ENCODE measurements around the gene EMP2. TPM values are rescaled to one million over a fixed set of nuclear protein-coding genes. Genes with fewer than 3 reads are reported as not detected.

The EMP2 gene
- total RNA-seq (2014; rRNA removed; shearing (Covaris generic)) (not detected in 2 replicates), total RNA-seq (2022) (not detected in 2 replicates), Bru-seq, nascent RNA (percentile 3 among the genes with signal in this experiment), BruChase-seq, experiment 1, labeled RNA remaining after a 6-hour chase (percentile 11 among the genes with signal in this experiment), BruChase-seq, experiment 2, labeled RNA remaining after a 2-hour chase (percentile 13 among the genes with signal in this experiment)
- long read RNA-seq = 0 reads

- no TSS peak for BruUV-seq (replicated peaks)
These were observed at the start of gene EMP2 for GRCh38 chr16:10579965-10580882. Gene EMP2 (minus strand): TSS chr16:10580598. CDS start chr16:10547617, 32,981 bp downstream.

GRCh38 chr16:10629592-10629963 lies 49.2 kb upstream of the EMP2 start:
- intact Hi-C loops (cut with micrococcal nuclease; ENCODE audit: unreplicated experiment) = no loop called here
- DNase-seq (ENCODE audit: low spot score) = no peak
- TF ChIP-seq EZH2phosphoT487 (IDR thresholded peaks at IDR 0.05; ENCODE audit: borderline replicate concordance, low read depth, low read length) = no peak
- no peak for TF ChIP-seq CTCF (conservative IDR thresholded peaks at IDR 0.05; ENCODE audit: low read length)
- H3K27ac ChIP-seq (ENCODE audit: low read depth, low read length, poor library complexity, severe bottlenecking) = no peak overlapping the region
- no TSS peak for BruUV-seq (replicated peaks)
- no peak overlapping the region for H3K4me2 ChIP-seq (ENCODE audit: low read length)
- no peaks in the 10 kb centered on the region for H3K9me3 ChIP-seq (ENCODE audit: low read length)
- H3K9me2 ChIP-seq (ENCODE audit: insufficient read depth, low read length) = no peaks in the 10 kb centered on the region
- no peak overlapping the region for H3K4me3 ChIP-seq (ENCODE audit: low read depth, low read length, poor library complexity, severe bottlenecking)
- no peaks in the 10 kb centered on the region for H4K20me1 ChIP-seq (ENCODE audit: insufficient read depth, low read length)
- H3K79me2 ChIP-seq (ENCODE audit: insufficient read depth, low read depth, low read length) = no peaks in the 10 kb centered on the region
- H2AFZ ChIP-seq (ENCODE audit: low read length) = no peak overlapping the region
- no peaks in the 10 kb centered on the region for H3K36me3 ChIP-seq (ENCODE audit: insufficient read depth, low read length)
- no peaks in the 10 kb centered on the region for H3K4me1 ChIP-seq (ENCODE audit: insufficient read depth, low read length, poor library complexity, severe bottlenecking)
- ChIA-PET CTCF (ENCODE audit: unreplicated experiment) (no interaction called here), POLR2A (interaction anchor here (0.6 kb wide), 1 partner anchor 1395 kb away, joined by 4 read pairs; no protein-coding TSS in a partner anchor)

More at GRCh38 chr16:10579965-10580882, at the start of gene EMP2:
- Histone ChIP-seq H2AFZ (ENCODE audit: low read length) (no peak within 1 kb of the TSS), H3K9me3 (ENCODE audit: low read length) (no peaks in the 10 kb centered on the region), H3K36me3 (ENCODE audit: insufficient read depth, low read length) (no peaks in the 10 kb centered on the region), H3K4me3 (ENCODE audit: low read depth, low read length, poor library complexity, severe bottlenecking) (no peak within 1 kb of the TSS), H3K27ac (ENCODE audit: low read depth, low read length, poor library complexity, severe bottlenecking) (no peak within 1 kb of the TSS), H3K9me2 (ENCODE audit: insufficient read depth, low read length) (no peaks in the 10 kb centered on the region), H3K4me1 (ENCODE audit: insufficient read depth, low read length, poor library complexity, severe bottlenecking) (no peaks in the 10 kb centered on the region), H4K20me1 (ENCODE audit: insufficient read depth, low read length) (no peaks in the 10 kb centered on the region), H3K4me2 (ENCODE audit: low read length) (no peak within 1 kb of the TSS), H3K79me2 (ENCODE audit: insufficient read depth, low read depth, low read length) (no peaks in the 10 kb centered on the region)
- intact Hi-C loops (cut with micrococcal nuclease; ENCODE audit: unreplicated experiment) = no loop called here
- ChIA-PET CTCF (ENCODE audit: unreplicated experiment) (no interaction called here), POLR2A (no interaction called here)
- TF ChIP-seq EZH2phosphoT487 (IDR thresholded peaks at IDR 0.05; ENCODE audit: borderline replicate concordance, low read depth, low read length) = no peak
- TF ChIP-seq CTCF (conservative IDR thresholded peaks at IDR 0.05; ENCODE audit: low read length) = no peak
- no peak for DNase-seq (ENCODE audit: low spot score)

All from OCI-LY7 (cell line).